Prostate gland (tissue), 2 donors: ENCODE measurements around the gene ZNF74. TPM values are rescaled to one million over a fixed set of nuclear protein-coding genes. Genes with fewer than 3 reads are reported as not detected.
A peak's percentile ranks its signal among the peaks of the same experiment; 100 is the strongest.

ENCODE experiments used
- DNase-seq: peaks from one replicate; pipeline ENCODE4 v3.0.0-alpha.2; 2019; ENCODE audit warnings: low spot score
- H3K27ac ChIP-seq, 2 donors: fragments of 200-600 bp; sonication (generic); 2 replicates each; pipeline ENCODE4 v1.5.1; 2017 to 2019
- H3K27me3 ChIP-seq: fragments of 200-600 bp; sonication (generic); replicated peaks from 2 replicates; pipeline ENCODE4 v1.5.1; 2019; ENCODE audit not compliant: insufficient read depth
- H3K36me3 ChIP-seq, 2 donors: fragments of 200-600 bp; sonication (generic); 1 replicate in 1 of 2; 2 replicates in 1 of 2; pipeline versions ENCODE4 v1.5.1 to v1.8.1; 2017 to 2019
- H3K4me1 ChIP-seq: fragments of 200-600 bp; sonication (generic); replicated peaks from 2 replicates; pipeline ENCODE4 v1.5.1; 2019
- H3K4me3 ChIP-seq, 2 donors: fragments of 200-600 bp; sonication (generic); 2 replicates each; pipeline ENCODE4 v1.5.1; 2017 to 2019
- H3K9me3 ChIP-seq: fragments of 200-600 bp; sonication (generic); 2 replicates; pipeline ENCODE4 v1.5.1; 2017
- CTCF ChIP-seq, 4 experiments: fragments of 200-600 bp in 2 of 4; fragments of 450-650 bp in 2 of 4; sonication (generic) in 2 of 4; IDR thresholded peaks; 1 replicate in 3 of 4; 2 replicates in 1 of 4; pipeline ENCODE4 v1.5.1; 2016 to 2019; ENCODE audit warnings: antibody characterized with exemption in 4 of 4, mild to moderate bottlenecking in 2 of 4, moderate library complexity in 2 of 4
- POLR2A ChIP-seq: fragments of 450-650 bp; IDR thresholded peaks from one replicate; pipeline ENCODE4 v1.6.1; 2016; ENCODE audit warnings: antibody characterized with exemption, mild to moderate bottlenecking
- POLR2AphosphoS5 ChIP-seq: sonication (generic); formaldehyde crosslinking; IDR thresholded peaks from one replicate; pipeline ENCODE4 v1.6.1; 2017; ENCODE audit warnings: antibody characterized with exemption
- WGBS: methylation state at CpG from one replicate; pipeline ENCODE4 v1.1.5; 2018; 5-methylcytosine and 5-hydroxymethylcytosine counted together
- intact Hi-C: fragments of 100-400 bp; cut with DNase I; formaldehyde crosslinking; loops from one replicate; pipeline ENCODE4 v1.14.2; 2022
- total RNA-seq, 2 donors: library from RNA; depleted of rRNA; stranded (reverse); fragments of >200 nt; gene quantifications; one replicate each; pipeline ENCODE4 v1.1.0, GENCODE V29; 2016

The ZNF74 gene
- total RNA-seq, 2 donors from 2014 or later: 17.0 to 41.6 TPM

GRCh38 chr22:20433191-20433590, 39.2 kb downstream of the ZNF74 start:
- Histone ChIP-seq H3K4me1 (peaks cover 14% of the 10 kb centered on the region), H3K36me3 (no peaks in the 10 kb centered on the region)
- no peak for DNase-seq

DNA sequence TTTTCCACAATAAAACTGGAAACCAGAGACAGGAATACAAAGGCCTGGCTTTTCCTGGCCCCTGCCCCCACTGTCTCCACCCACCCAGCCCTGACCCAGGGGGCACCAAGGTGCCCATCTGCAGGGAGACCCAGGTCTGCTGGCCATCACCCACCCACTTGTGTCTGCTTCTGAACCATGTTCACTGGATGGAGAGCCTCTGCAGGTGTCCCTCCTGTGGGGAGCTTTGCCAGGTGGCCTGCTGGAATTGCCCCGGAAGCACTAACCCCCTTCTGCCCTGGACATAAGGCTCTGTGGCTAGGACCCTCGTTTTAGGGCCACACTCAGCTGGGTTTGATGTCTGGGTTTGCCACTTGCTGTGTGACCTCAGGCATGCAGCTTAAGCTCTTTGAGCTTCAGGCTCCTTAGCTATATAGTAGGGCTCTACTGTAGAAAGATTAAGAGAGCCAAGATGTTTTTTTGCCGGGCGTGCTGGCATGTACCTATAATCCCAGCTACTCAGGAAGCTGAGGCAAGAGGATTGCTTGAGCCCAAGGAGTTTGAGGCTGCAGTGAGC, 39.8 kb downstream of the ZNF74 start:
- Histone ChIP-seq H3K36me3 (no peaks in the 10 kb centered on the region), H3K9me3 (no peaks in the 10 kb centered on the region), H3K27ac (no peak overlapping the region), H3K27me3 (no peaks in the 10 kb centered on the region), H3K4me1 (peaks cover 14% of the 10 kb centered on the region), H3K4me3 (no peak overlapping the region)
- TF ChIP-seq CTCF (IDR thresholded peaks at IDR 0.05) (no peak), POLR2AphosphoS5 (no peak), POLR2A (no peak)
- intact Hi-C loops: loop anchor here (10.0 kb wide), 1 partner anchor 121 kb away; no protein-coding TSS in a partner anchor
- WGBS: 77% methylated on average over 4 of the region's 4 CpGs
- DNase-seq: no peak

More at GRCh38 chr22:20433191-20433590, 39.2 kb downstream of the ZNF74 start:
- Histone ChIP-seq H3K9me3 (no peaks in the 10 kb centered on the region), H3K27me3 (no peaks in the 10 kb centered on the region), H3K4me3 (no peak overlapping the region), H3K27ac (no peak overlapping the region)
- 89% methylated on average over 11 of the region's 11 CpGs for WGBS
- intact Hi-C loops: loop anchor here (10.0 kb wide), 1 partner anchor 122 kb away; no protein-coding TSS in a partner anchor
- no peak for TF ChIP-seq POLR2AphosphoS5

DNA sequence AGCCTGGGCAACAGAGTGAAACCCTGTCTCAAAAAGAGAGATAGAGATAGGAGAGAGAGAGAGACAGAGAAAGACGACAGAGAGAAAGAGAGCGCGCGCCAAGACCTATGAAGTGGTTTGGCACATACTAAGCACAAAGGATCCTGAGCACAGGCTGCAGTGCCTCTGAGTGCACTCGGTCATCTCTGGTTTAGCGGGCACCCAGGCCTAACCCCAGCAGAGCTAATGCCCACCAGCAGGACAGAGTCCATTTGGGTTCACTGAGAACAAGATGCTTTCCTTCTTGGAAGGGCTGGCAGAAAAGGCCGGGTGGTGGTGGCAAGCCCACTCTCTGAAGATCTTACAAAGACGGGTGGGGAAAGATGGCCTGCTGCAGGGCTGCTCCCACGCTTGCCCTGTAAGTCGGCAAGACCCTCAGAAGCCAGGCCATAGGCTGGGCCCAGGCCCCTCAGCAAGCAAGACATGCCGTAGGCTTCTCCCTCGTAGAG, 40.4 kb downstream of the ZNF74 start:
- TF ChIP-seq CTCF (IDR thresholded peaks at IDR 0.05) (no peak), POLR2AphosphoS5 (no peak), POLR2A (no peak)
- H3K4me1 ChIP-seq: peaks cover 14% of the 10 kb centered on the region
- DNase-seq: no peak
- H3K36me3 ChIP-seq: no peaks in the 10 kb centered on the region
- H3K27me3 ChIP-seq: no peaks in the 10 kb centered on the region
- 92% methylated on average over 12 of the region's 12 CpGs for WGBS
- H3K9me3 ChIP-seq: no peaks in the 10 kb centered on the region
- no peak overlapping the region for H3K27ac ChIP-seq
- no peak overlapping the region for H3K4me3 ChIP-seq
- intact Hi-C loops: loop anchor here (10.0 kb wide), 1 partner anchor 120 kb away; no protein-coding TSS in a partner anchor

GRCh38 chr22:20434773-20435172, 40.8 kb downstream of the ZNF74 start:
- no peaks in the 10 kb centered on the region for H3K27me3 ChIP-seq
- WGBS: 91% methylated on average over 3 of the region's 3 CpGs
- H3K27ac ChIP-seq: no peak overlapping the region
- DNase-seq: no peak
- intact Hi-C loops: loop anchor here (5.0 to 10.0 kb wide), 2 partner anchors 63 to 120 kb away; partner anchors contain the start of gene KLHL22
- H3K36me3 ChIP-seq: no peaks in the 10 kb centered on the region
- H3K4me3 ChIP-seq: no peak overlapping the region
- TF ChIP-seq CTCF (IDR thresholded peaks at IDR 0.05): no peak
- no peak for TF ChIP-seq POLR2AphosphoS5
- TF ChIP-seq POLR2A: no peak
- peaks cover 14% of the 10 kb centered on the region for H3K4me1 ChIP-seq
- no peaks in the 10 kb centered on the region for H3K9me3 ChIP-seq

GRCh38 chr22:20435436-20436306, 41.7 kb downstream of the ZNF74 start:
- 50% methylated on average over 11 of the region's 11 CpGs for WGBS
- peak overlapping the region; percentile 41 to 55 for H3K4me3 ChIP-seq
- H3K4me1 ChIP-seq: peaks cover 13% of the 10 kb centered on the region
- TF ChIP-seq POLR2AphosphoS5: no peak
- TF ChIP-seq POLR2A: no peak
- no peak for TF ChIP-seq CTCF (IDR thresholded peaks at IDR 0.05)
- DNase-seq: no peak
- no peaks in the 10 kb centered on the region for H3K9me3 ChIP-seq
- H3K36me3 ChIP-seq: no peaks in the 10 kb centered on the region
- intact Hi-C loops: loop anchor here (5.0 to 10.0 kb wide), 2 partner anchors 62 to 119 kb away; partner anchors contain the start of gene KLHL22
- no peaks in the 10 kb centered on the region for H3K27me3 ChIP-seq
- H3K27ac ChIP-seq: peak overlapping the region in 1 of 2 donors; percentile 79
